ENCODE measurements around the gene RCBTB2. TPM values are rescaled to one million over a fixed set of nuclear protein-coding genes. Genes with fewer than 3 reads are reported as not detected.

The RCBTB2 gene
- total RNA-seq, 1 experiment from 2014 or later = 11.7 TPM

DNA sequence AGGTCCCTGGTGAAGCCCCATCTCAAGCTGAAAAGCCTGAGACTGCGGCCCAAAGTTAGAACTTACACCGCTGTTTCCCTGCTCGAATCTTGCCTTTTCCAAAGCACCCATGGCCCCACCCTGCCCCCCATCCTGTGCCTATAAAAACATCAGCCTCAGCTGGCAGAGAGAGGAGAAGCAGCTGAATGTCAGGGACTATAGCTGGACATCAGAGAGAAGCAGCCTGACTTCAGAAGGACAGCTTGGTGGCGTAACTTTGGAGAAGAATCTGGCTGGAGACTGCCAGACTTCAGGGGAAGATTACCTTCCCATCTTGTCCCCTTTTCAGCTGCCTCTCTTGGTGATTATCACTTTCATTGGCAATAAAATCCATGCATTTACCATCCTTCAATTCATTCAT is 9.3 kb upstream of the RCBTB2 start:
- Mint-ChIP-seq H3K27ac (no peak overlapping the region), H3K9me3 (no peaks in the 10 kb centered on the region; a peak in 1 of 5 replicates), H3K27me3 (ENCODE audit: low read depth) (no peaks in the 10 kb centered on the region), H3K4me1 (peaks cover 8 to 11% of the 10 kb centered on the region in 2 experiments), H3K4me3 (no peak overlapping the region), H3K36me3 (ENCODE audit: insufficient read depth in 1 of 3, low read depth in 3 of 3) (no peaks in the 10 kb centered on the region)
- H4K5ac ChIP-seq (ENCODE audit: insufficient read length, low read depth, low read length) = no peak overlapping the region
- TF ChIP-seq, protein P1, sequence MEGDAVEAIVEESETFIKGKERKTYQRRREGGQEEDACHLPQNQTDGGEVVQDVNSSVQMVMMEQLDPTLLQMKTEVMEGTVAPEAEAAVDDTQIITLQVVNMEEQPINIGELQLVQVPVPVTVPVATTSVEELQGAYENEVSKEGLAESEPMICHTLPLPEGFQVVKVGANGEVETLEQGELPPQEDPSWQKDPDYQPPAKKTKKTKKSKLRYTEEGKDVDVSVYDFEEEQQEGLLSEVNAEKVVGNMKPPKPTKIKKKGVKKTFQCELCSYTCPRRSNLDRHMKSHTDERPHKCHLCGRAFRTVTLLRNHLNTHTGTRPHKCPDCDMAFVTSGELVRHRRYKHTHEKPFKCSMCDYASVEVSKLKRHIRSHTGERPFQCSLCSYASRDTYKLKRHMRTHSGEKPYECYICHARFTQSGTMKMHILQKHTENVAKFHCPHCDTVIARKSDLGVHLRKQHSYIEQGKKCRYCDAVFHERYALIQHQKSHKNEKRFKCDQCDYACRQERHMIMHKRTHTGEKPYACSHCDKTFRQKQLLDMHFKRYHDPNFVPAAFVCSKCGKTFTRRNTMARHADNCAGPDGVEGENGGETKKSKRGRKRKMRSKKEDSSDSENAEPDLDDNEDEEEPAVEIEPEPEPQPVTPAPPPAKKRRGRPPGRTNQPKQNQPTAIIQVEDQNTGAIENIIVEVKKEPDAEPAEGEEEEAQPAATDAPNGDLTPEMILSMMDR (conservative IDR thresholded peaks at IDR 0.05) = no peak
- no peak overlapping the region for H3K4me2 ChIP-seq (ENCODE audit: insufficient read depth, insufficient read length, low read length)
- no peaks in the 10 kb centered on the region for H3K9me3 ChIP-seq (ENCODE audit: control insufficient read depth, low read depth, low read length)
- H3K23ac ChIP-seq (ENCODE audit: insufficient read length, low read depth, low read length) = no peak overlapping the region
- no peak overlapping the region for H3K9ac ChIP-seq (ENCODE audit: extremely low read depth, insufficient read length, low read length)
- no peak overlapping the region for H2BK12ac ChIP-seq (ENCODE audit: insufficient read length, low read depth, low read length)
- H2AFZ ChIP-seq (ENCODE audit: low read length) = no peak overlapping the region
- DNase-seq = no peak
- H4K91ac ChIP-seq (ENCODE audit: insufficient read length, low read depth, low read length) = no peak overlapping the region
- H4K8ac ChIP-seq (replicated peaks; ENCODE audit: insufficient read length, low read depth, low read length) = no peak overlapping the region
- H2BK120ac ChIP-seq (ENCODE audit: low read depth, low read length, poor library complexity, severe bottlenecking) = no peak overlapping the region
- no peaks in the 10 kb centered on the region for H3K79me1 ChIP-seq (ENCODE audit: insufficient read depth, low read depth, low read length, poor library complexity, severe bottlenecking)
- no peak overlapping the region for H2BK20ac ChIP-seq (ENCODE audit: low read depth, low read length, poor library complexity, severe bottlenecking)
- no peaks in the 10 kb centered on the region for H3K23me2 ChIP-seq (ENCODE audit: insufficient read length, low read depth, low read length, poor library complexity, severe bottlenecking)
- no peak overlapping the region for H3K14ac ChIP-seq (ENCODE audit: insufficient read depth, low read length)
- H3K18ac ChIP-seq (ENCODE audit: insufficient read length, low read depth, low read length) = no peak overlapping the region
- no peaks in the 10 kb centered on the region for H3K4me1 ChIP-seq (ENCODE audit: insufficient read depth, low read length)
- no CpG with 5 or more reads among the region's 4 CpGs for WGBS (ENCODE audit: extremely low coverage, insufficient read length, low lambda C conversion rate)
- no peaks in the 10 kb centered on the region for H3K27me3 ChIP-seq (ENCODE audit: insufficient read depth, low read length)
- H4K20me1 ChIP-seq (ENCODE audit: control insufficient read depth, insufficient read depth, insufficient read length) = no peaks in the 10 kb centered on the region
- H2BK5ac ChIP-seq (ENCODE audit: insufficient read length, low read length) = no peak overlapping the region
- no peaks in the 10 kb centered on the region for H3K79me2 ChIP-seq (ENCODE audit: insufficient read depth, low read length)
- no peak overlapping the region for H3K4ac ChIP-seq (ENCODE audit: low read depth, low read length)
- H2AK5ac ChIP-seq (ENCODE audit: insufficient read length, low read length) = no peak overlapping the region
- H3T11ph ChIP-seq (ENCODE audit: low read length) = no peak overlapping the region
- no peak overlapping the region for H2BK15ac ChIP-seq (ENCODE audit: low read depth, low read length)
- no peak overlapping the region for H3K27ac ChIP-seq (ENCODE audit: insufficient read length, low read depth, low read length)
- H3K56ac ChIP-seq (ENCODE audit: insufficient read length, low read depth, low read length) = no peak overlapping the region

All from H9 (cell line).